KMS-11 (cell line): Measurements from ENCODE around the gene PAQR9.

Experiments
- H2AFZ ChIP-seq: fragments of 200-600 bp; sonication (generic); 2 replicates; pipeline ENCODE4 v1.6.1; 2016; ENCODE audit warnings: antibody characterized with exemption, mixed run types, low read depth
- H3K27ac ChIP-seq: fragments of 200-600 bp; sonication (generic); 2 replicates; pipeline ENCODE4 v1.6.1; 2016; ENCODE audit warnings: mild to moderate bottlenecking, mixed run types
- H3K27me3 ChIP-seq: fragments of 200-600 bp; sonication (generic); 2 replicates; pipeline ENCODE4 v1.6.1; 2017; ENCODE audit warnings: mild to moderate bottlenecking, low read depth, mixed run types, moderate library complexity; ENCODE audit not compliant: insufficient read depth
- H3K36me3 ChIP-seq: fragments of 200-600 bp; sonication (generic); 2 replicates; pipeline ENCODE4 v1.6.1; 2017; ENCODE audit warnings: mild to moderate bottlenecking, mixed run types; ENCODE audit not compliant: insufficient read depth
- H3K4me1 ChIP-seq: fragments of 200-600 bp; sonication (generic); 2 replicates; pipeline ENCODE4 v1.6.1; 2016; ENCODE audit warnings: mild to moderate bottlenecking, low read depth, mixed run types; ENCODE audit not compliant: poor library complexity, severe bottlenecking
- H3K4me2 ChIP-seq: fragments of 200-600 bp; sonication (generic); 2 replicates; pipeline ENCODE4 v1.7.0; 2016; ENCODE audit warnings: mild to moderate bottlenecking, mixed run types
- H3K4me3 ChIP-seq: fragments of 200-600 bp; sonication (generic); IDR thresholded peaks from 2 replicates; pipeline ENCODE4 v1.6.1; 2017; ENCODE audit warnings: low read depth, low read length, mixed read lengths; ENCODE audit not compliant: insufficient read depth
- H3K79me2 ChIP-seq: fragments of 200-600 bp; sonication (generic); 2 replicates; pipeline ENCODE4 v1.6.1; 2016; ENCODE audit warnings: low read depth, mixed run types; ENCODE audit not compliant: insufficient read depth
- H3K9ac ChIP-seq: fragments of 200-600 bp; sonication (generic); 2 replicates; pipeline ENCODE4 v1.6.1; 2016; ENCODE audit warnings: mild to moderate bottlenecking, mixed run types
- H4K20me1 ChIP-seq: fragments of 200-600 bp; sonication (generic); 2 replicates; pipeline ENCODE4 v1.6.1; 2016; ENCODE audit warnings: mild to moderate bottlenecking, mixed run types; ENCODE audit not compliant: insufficient read depth
- CTCF ChIP-seq: fragments of 200-600 bp; sonication (generic); conservative IDR thresholded peaks from 2 replicates; pipeline ENCODE4 v1.6.1; 2017; ENCODE audit warnings: low read depth, mild to moderate bottlenecking, antibody characterized with exemption, low read length, moderate library complexity, mixed read lengths

Gene PAQR9

GRCh38 chr3:143002727-143003126 is 39.3 kb upstream of the PAQR9 start:
- peaks cover 32% of the 10 kb centered on the region for H4K20me1 ChIP-seq
- no peaks in the 10 kb centered on the region for H3K36me3 ChIP-seq
- H3K9ac ChIP-seq = peak overlapping the region; percentile 97
- peaks cover 47% of the 10 kb centered on the region for H3K4me1 ChIP-seq
- no peak for TF ChIP-seq CTCF
- peak overlapping the region; percentile 81; the same call in 1 of the 2 replicates for H2AFZ ChIP-seq
- H3K27me3 ChIP-seq = no peaks in the 10 kb centered on the region
- H3K27ac ChIP-seq = peak overlapping the region; percentile 89
- peak overlapping the region; percentile 88 for H3K4me2 ChIP-seq
- peaks cover 63% of the 10 kb centered on the region for H3K79me2 ChIP-seq
- H3K4me3 ChIP-seq = peak overlapping the region; percentile 78

- H3K27me3 ChIP-seq = no peaks in the 10 kb centered on the region
- peaks cover 45% of the 10 kb centered on the region for H3K4me1 ChIP-seq
- peak overlapping the region; percentile 88 for H3K4me2 ChIP-seq
- H3K4me3 ChIP-seq = peak overlapping the region; percentile 91
- H3K9ac ChIP-seq = peak overlapping the region; percentile 97
- H3K36me3 ChIP-seq = no peaks in the 10 kb centered on the region
- H4K20me1 ChIP-seq = peaks cover 27% of the 10 kb centered on the region
- peaks cover 58% of the 10 kb centered on the region for H3K79me2 ChIP-seq
- H3K27ac ChIP-seq = peak overlapping the region; percentile 89
- peak overlapping the region; percentile 81 for H2AFZ ChIP-seq
- no peak for TF ChIP-seq CTCF
Observed at GRCh38 chr3:143002083-143002712, 38.7 kb upstream of the PAQR9 start.

GRCh38 chr3:143001369-143002082 is 38.1 kb upstream of the PAQR9 start, which contains the start of gene U2SURP:
Gene U2SURP (plus strand): TSS chr3:143001570. CDS start chr3:143001629, 59 bp downstream.
- Histone ChIP-seq H3K27me3 (no peaks in the 10 kb centered on the region), H3K79me2 (peaks cover 51% of the 10 kb centered on the region), H3K27ac (peak within 1 kb of the TSS; percentile 89), H3K36me3 (no peaks in the 10 kb centered on the region), H2AFZ (peak within 1 kb of the TSS; percentile 81), H3K4me1 (peaks cover 40% of the 10 kb centered on the region), H3K9ac (peak within 1 kb of the TSS; percentile 97), H3K4me2 (peak within 1 kb of the TSS; percentile 88), H4K20me1 (peaks cover 20% of the 10 kb centered on the region), H3K4me3 (peak within 1 kb of the TSS; percentile 91)
- no peak for TF ChIP-seq CTCF

GRCh38 chr3:143001034-143001368 is 37.5 kb upstream of the PAQR9 start:
- peaks cover 46% of the 10 kb centered on the region for H3K79me2 ChIP-seq
- TF ChIP-seq CTCF = no peak
- peaks cover 15% of the 10 kb centered on the region for H4K20me1 ChIP-seq
- H2AFZ ChIP-seq = peak overlapping the region; percentile 81
- H3K4me1 ChIP-seq = peaks cover 36% of the 10 kb centered on the region
- H3K27me3 ChIP-seq = no peaks in the 10 kb centered on the region
- peak overlapping the region; percentile 97 for H3K9ac ChIP-seq
- H3K4me2 ChIP-seq = peak overlapping the region; percentile 88
- peak overlapping the region; percentile 89 for H3K27ac ChIP-seq
- H3K4me3 ChIP-seq = peak overlapping the region; percentile 86
- H3K36me3 ChIP-seq = no peaks in the 10 kb centered on the region
